ENCODE data around the gene GPR42.
"Not testable (repeated sequence)": the region's sequence is repeated elsewhere in the genome, so short reads cannot be mapped to it uniquely, and the experiment has no call there.

The GPR42 gene

DNA sequence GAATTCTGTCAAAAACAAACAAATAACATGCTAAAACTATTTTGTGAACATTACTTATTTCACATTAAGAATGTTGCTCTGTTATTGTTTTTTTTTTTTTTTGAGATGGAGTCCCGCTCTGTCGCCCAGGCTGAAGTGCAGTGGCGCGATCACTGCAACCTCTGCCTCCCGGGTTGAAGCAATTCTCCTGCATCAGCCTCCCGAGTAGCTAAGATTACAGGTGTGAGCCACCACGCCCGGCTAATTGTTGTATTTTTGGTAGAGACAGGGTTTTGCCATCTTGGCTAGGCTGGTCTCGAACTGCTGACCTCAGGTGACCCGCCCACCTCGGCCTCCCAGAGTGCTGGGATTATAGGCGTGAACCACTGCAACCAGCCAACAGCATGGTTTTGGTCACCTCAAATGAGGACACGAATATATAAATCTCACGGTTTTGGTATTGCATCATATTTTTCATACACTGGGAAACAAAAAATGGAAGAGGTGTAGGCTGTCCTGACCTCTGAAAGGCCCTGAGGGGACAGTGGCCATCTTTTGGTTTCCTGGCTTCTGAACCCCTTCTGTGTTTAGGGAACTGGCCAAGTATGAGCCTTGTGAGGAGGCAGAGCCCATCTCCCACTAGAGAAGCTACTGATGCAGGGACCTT is 25.5 kb downstream of the GPR42 start:
- DNase-seq (ENCODE audit: low read depth, low spot score) = no peak

DNA sequence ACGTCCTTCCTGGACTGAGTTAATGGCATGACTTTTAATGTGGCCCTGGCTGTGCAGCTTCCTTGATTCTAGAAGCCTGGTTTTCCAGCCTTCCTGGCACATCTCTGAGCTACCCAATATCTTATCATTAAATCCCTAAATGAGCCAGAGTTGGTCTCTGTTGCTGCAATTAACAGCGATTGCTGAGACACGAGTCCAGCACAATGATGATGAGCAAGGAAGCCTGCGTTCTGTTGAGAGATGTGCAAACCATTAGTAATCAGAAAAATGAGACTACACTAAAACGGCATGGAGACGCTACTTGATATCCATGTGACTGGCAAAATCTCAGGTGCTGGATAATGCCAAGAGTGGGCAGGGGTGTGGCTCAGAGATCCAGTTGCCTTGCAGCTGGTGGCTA is 26.2 kb downstream of the GPR42 start:
- no peak for DNase-seq (ENCODE audit: low read depth, low spot score)

DNA sequence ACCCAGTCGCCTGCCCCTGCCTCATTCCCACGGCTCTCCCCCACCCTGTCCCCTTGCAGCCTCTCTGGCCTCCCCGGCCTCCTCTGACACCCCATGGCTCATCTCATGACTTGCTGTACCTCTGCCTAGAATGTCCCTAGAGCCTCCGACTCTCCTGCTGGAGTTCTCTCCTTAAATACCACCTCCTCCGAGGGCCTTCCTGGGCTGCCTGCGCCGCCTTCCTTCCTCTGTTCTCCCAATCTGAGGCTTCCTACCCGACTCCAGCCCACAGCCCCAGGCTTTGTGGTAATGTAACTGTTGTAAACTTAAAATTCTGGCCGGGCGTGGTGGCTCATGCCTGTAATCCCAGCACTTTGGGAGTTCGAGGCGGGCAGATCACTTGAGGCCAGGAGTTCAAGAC is 27.7 kb downstream of the GPR42 start:
- DNase-seq (ENCODE audit: low read depth, low spot score) = no peak

DNA sequence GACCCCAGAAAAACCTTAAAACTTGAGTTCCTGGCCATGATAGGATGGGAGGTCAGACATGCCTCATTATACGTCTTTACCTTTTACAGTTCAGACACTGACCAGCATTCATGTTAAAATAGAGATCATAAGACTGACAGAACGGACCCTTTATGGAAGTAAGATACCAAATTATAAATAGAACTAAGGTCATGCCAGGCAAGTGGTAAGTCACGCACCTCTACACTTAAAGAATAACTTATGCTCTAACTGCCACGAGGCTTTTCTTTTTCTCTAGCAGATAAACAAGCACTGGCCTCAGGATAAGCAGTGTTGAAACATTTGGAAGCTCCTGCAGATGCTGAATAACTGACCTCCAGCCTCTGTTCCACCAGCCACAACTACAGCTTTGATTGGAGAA is 28.4 kb downstream of the GPR42 start:
- DNase-seq (ENCODE audit: low read depth, low spot score) = no peak

GRCh38 chr19:35399948-35400772 is 29.3 kb downstream of the GPR42 start:
- DNase-seq (ENCODE audit: low read depth, low spot score) = no peak

- DNase-seq (ENCODE audit: low read depth, low spot score) = no peak
Measured at GRCh38 chr19:35400773-35401100, 29.9 kb downstream of the GPR42 start.

DNA sequence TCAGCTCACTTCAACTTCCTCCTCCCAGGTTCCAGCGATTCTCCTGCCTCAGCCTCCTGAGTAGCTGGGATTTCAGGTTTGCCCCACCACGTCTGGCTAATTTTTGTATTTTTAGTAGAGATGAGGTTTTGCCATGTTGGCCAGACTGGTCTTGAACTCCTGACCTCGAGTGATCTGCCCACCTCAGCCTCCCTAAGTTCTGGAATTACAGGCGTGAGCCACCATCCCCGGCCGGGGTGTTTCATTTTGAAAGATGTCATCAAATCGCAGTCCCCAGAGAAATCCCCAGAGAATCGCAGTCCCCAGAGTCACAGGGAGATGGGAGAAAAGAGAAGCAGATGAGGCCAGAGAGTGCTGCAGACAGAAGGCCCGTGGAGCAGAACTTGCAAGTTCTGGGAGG is 30.5 kb downstream of the GPR42 start:
- not testable (repeated sequence) for DNase-seq (ENCODE audit: low read depth, low spot score)

- DNase-seq (ENCODE audit: low read depth, low spot score) = no peak
Measured at GRCh38 chr19:35403116-35403760, 32.4 kb downstream of the GPR42 start.

- peak; percentile 74 for DNase-seq (ENCODE audit: low read depth, low spot score)
Measured at GRCh38 chr19:35404879-35405622, 34.2 kb downstream of the GPR42 start.

- no peak for DNase-seq (ENCODE audit: low read depth, low spot score)
Measured at GRCh38 chr19:35407619-35408018, 36.8 kb downstream of the GPR42 start.

- no peak for DNase-seq (ENCODE audit: low read depth, low spot score)
Measured at GRCh38 chr19:35408284-35409171, 37.7 kb downstream of the GPR42 start.

GRCh38 chr19:35409191-35409590 is 38.3 kb downstream of the GPR42 start:
- no peak for DNase-seq (ENCODE audit: low read depth, low spot score)

DNA sequence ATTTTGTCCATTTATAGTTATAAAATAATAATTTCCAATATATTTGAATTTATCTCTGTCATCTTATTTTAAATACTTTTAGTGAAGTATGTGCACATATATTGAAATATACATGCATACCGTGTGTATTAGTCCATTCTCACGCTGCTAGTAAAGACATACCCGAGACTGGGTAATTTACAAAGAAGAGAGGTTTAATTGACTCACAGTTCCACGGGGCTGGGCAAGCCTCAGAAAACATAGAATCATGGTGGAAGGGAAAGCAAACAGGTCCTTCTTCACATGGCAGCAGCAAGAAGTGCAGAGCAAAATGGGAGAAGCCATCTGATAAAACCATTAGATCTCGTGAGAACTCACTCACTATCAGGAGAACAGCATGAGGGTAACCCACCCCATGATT is 39.6 kb downstream of the GPR42 start:
- DNase-seq (ENCODE audit: low read depth, low spot score) = no peak

DNA sequence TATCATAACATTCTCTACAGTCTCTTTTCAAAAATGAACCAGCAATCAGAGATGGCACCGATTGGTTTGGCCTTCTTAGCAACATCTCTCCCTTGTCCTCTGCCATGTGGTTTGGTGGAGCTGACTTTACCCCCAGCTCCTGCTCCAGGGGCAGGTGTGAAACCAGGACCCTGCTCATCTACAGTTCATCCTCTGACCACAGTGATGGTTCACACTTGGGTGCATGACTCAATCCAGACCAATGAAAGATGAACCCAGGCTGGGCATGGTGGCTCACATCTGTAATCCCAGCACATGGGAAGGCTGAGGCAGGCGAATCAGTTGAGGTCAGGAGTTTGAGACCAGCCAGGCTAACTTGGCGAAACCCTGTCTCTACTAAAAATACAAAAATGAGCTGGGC is 43.6 kb downstream of the GPR42 start:
- no peak for DNase-seq (ENCODE audit: low read depth, low spot score)

DNA sequence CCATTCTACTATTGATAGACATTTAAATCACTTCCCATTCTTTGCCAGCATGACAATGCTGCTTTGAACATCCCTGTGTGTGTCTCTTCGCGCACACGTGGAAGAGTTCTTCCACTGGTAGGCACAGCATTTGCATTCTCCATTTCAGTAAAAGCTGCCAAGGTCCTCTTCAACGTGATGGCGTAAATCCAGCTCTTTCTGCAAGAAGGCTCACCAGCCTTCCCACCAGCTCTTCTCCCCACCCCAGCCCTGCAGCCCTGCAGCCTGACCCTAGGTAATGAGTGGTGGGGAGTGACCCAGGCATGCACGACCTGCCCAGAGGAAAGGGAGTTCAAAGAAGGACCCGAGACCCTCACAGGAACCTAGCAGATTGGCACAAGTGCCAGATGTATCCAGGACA is 45.5 kb downstream of the GPR42 start:
- no peak for DNase-seq (ENCODE audit: low read depth, low spot score)

DNA sequence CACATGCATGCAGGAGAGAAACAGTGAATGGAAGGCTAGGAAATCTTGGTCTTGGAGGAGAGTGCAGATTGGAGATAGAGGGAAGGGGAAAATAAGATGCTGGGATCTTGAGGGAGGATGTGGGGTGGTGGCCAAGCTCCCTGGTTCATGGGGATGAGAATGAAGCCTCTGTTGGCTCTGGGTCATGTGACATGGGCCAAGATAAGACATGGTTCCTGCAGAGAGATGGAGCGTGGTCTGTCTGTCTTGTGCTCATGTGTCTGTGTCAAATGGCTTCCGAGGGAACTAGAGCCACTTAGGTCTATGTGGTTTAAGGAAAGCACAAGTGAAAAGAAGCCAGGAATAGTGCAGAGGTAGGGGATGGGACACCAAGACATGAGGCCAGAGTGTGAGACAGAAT is 46.4 kb downstream of the GPR42 start:
- no peak for DNase-seq (ENCODE audit: low read depth, low spot score)

DNA sequence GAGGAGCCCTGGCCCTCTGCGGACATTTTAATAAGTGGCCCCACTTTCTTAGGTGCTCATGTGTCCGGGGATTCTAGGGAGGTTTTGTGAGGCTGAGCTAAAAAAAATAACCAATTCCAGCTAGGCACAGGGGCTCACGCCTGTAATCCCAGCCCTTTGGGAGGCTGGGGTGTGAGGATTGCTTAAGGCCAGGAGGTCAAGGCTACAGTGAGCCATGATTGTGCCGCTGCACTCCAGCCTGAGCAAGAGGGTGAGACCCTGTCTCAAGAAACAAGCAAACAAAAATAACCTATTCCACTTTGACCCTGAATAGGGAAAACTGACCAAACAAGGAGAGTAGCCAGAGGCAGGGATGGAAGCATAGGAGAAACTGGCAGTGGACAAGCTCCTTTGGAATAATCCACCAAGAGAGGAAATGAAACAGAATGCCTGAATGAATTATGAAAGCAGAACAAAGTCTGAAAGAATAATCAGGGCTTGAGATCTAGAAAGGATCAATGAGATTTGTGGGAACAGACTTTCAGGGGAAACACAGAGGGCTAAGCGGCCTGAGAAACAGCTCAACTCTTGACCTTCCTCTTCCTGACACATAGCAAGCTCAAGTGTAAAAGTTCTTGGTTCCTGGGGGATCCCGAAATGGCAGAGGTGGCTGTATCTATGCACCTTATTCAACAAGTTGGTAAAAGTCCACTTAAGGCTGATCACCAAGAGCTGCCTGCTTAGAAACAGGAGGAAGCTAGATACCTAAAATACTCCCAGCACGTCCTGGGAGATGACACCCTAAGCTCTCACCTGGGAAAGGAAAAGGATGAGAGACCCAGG is 47.1 kb downstream of the GPR42 start:
- no peak for DNase-seq (ENCODE audit: low read depth, low spot score)

- no peak for DNase-seq (ENCODE audit: low read depth, low spot score)
Measured at GRCh38 chr19:35419046-35419445, 48.2 kb downstream of the GPR42 start.

- DNase-seq (ENCODE audit: low read depth, low spot score) = no peak
Measured at GRCh38 chr19:35419805-35420204, 48.9 kb downstream of the GPR42 start.

- no peak for DNase-seq (ENCODE audit: low read depth, low spot score)
Measured at GRCh38 chr19:35421362-35421761, 50.5 kb downstream of the GPR42 start.
